Measurements from ENCODE around the gene TMEM232.
"Not testable (repeated sequence)": the region's sequence is repeated elsewhere in the genome, so short reads cannot be mapped to it uniquely, and the experiment has no call there.

Gene TMEM232

DNA sequence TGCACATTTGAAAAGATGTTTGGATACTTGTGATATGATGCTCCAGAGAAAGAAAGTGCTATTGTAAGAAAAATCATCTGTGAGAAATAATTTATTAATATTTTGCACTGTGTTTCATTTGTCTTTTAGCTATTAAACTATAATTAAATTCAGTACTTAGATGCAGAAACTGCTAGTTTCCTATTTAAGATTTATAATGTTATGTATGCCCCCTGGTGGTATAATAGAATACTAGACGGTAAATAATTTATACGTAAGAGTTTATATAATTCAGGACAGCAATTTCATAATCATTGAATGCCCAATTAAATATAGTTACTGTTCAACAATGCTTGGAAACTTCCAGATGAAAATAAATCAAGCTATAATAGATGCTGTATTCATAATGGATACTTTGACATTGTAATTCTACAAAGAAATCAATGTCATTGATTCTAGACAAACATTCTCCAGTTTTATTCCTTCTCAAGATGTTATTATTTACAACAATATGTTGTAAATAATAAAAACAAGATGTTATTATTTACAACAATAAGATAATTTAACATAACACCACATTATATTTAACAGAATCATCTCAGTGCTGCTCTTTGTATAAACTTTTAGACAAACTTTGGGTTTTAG, 101.0 kb downstream of the TMEM232 start:
- no peak for DNase-seq (ENCODE audit: low read depth)

DNA sequence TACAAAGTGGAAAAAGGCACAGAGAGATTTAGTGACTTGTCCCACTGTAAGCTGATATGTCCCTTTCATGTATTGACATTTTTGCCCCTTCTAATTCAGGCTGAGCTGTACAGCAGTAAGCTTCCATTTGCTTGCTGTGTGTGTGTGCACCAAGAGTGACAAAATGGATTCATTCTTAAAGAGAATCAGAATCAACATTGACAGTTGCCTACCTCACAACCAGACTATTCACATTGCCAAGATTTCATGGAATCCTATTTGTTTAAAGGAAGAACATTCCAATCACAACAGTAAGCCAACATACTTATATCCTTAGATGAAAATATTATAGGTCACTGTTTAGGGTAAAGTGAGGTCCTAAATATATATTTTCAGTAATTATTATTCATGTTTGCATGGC, 102.6 kb downstream of the TMEM232 start:
- no peak for DNase-seq (ENCODE audit: low read depth)

DNA sequence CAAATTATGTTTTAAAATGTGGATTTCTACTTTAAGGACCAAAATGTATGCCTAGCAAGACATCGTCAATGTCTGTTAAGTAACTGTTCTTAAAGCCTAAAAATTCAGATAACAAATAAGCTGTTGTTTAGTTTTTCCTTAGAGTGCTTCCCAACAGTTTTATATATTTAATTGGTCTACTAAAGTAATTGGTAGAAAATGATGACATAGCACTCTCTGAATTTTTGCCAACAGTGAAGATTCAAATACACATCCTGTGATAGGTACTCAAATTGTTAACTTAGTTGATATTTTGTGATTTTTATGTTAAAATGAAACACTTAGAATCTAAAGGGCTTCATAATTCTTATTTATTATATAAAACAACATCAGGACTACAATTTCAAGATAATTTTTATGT, 107.5 kb downstream of the TMEM232 start:
- no peak for DNase-seq (ENCODE audit: low read depth)

DNA sequence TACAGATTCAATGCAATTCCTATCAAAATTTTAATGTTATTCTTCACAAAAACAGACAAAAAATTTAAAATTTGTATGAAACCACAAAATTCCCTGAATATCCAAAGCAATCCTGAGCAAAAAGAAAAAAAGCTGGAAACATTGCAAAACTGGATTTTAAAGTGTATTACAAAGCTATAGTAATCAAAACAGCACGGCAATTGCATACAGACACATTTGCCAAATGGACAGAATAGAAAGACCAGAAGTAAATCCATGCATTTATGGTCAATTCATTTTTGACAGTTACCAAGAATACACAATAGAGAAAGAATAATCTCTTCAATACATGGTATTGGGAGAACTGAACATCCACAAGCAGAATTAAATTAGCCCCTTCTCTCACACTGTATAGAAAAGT, 110.5 kb downstream of the TMEM232 start:
- no peak for DNase-seq (ENCODE audit: low read depth)

DNA sequence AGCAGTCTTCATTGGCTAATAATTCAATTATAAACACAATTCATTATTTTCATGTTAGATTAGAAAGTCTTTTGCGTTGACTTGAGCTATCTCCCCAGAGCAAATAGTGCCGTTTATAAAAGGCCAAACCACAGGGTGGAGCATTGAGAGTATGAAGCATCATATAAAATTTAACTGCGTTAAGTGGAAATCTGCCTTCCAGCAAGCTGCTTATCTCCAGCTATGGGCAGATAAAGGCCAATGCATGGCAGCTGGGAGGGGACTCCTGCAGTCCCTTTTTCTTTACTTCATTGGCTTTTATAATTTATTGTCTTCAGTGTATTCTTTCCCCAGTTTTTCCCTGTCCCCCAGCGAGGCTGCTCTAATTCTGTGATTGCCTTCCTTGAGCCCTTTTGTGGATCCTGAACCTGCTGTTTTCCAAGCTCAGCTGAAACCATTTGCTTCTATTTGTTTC, 113.7 kb downstream of the TMEM232 start:
- DNase-seq (ENCODE audit: low read depth) = no peak

DNA sequence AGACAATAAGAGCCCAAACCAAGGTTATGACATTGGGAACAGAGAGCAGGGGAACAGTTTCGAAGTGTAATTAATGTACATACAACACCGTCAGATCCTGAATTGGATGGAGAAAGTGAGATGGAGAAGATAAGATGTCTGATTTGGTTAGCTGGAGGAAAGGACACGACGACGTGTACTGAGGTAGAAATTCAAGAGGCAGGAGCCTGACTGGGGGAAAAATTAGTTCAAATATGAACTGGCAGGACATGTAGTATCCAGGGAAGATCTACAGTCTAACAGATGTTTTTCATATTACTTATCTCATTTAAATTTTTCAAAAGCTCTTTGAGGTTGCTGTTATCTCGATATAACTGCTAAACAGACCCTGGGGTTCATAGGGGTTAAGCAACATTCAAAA, 114.7 kb downstream of the TMEM232 start:
- DNase-seq (ENCODE audit: low read depth) = no peak

DNA sequence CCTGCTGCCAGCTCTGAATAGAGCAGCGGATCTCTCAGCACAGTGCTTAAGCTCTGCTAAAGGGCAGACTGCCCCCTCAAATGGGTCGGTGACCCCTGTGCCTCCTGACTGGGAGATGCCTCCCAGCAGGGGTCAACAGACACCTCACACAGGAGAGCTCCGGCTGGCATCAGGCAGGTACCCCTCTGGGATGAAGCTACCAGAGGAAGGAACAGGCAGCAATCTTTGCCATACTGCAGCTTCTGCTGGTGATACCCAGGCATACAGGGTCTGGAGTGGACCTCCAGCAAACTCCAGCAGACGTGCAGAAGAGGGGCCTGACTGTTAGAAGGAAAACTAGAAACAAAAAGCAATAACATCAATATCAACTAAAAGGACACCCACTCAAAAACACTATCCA, 131.6 kb downstream of the TMEM232 start:
- DNase-seq (ENCODE audit: low read depth) = no peak

DNA sequence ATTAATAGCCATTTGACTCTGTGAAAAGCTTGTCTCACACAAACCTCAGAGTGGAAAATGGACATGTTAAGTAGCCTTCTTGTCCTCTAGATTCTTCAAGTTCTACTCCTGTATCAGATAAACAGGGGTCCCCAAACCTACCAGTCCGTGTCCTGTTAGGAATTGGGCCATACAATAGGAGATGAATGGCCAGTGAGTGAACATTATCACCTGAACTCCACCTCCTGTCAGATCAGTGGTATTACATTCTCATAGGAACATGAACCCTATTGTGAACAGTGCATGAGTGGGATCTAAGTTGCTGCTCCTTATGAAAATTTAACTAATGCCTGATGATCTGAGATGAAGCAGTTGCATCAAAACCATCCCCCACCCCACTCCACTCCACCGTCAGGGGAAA, 136.3 kb downstream of the TMEM232 start:
- no peak for DNase-seq (ENCODE audit: low read depth)

DNA sequence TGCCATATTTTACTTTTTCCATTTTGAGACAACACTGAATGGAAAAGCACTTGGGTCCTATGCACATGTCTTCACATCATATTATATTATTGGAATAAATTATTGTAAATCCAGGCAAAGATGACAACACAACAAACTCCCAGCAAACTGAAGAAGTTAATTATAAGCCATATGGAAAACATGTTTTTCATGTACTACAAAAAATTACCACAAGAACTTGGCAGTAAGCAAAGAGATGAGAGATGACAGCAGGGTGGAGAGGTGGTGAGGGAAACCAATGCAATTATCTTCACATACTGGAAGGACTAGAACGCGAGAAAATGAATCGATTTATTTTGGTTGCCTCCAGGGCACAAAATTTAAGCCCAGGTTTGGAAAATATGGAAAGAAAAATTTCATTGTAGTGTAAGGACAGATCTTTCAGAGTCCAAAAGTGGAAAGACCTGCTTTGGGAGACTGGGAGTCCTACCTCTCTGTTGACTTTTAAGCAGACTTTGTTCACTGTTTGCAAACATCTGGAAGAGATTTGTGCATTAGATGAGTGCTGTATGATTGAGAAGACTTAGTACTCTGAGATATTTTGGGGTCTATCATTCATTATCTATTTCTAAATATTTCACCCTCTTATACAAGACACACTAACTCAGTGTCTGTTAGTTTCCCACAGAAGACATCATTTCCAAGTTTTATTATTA, 138.0 kb downstream of the TMEM232 start:
- DNase-seq (ENCODE audit: low read depth) = no peak

DNA sequence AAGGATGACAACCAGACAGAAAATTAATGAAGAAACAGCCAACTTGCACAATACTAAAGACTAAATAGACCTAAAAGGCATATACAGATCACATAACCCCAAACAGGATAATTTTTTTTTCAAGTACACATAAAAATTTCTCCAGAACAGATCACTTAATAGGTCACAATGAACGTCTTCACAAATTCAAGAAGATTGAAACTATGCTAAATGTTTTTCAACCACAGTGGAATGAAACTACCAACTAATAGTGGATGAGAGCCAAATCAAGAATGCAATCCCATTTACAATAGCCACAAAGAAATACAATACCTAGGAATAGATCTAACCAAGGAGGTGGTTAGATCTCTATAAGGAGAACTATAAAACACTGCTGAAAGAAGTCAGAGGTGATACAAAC, 145.8 kb downstream of the TMEM232 start:
- no peak for DNase-seq (ENCODE audit: low read depth)

DNA sequence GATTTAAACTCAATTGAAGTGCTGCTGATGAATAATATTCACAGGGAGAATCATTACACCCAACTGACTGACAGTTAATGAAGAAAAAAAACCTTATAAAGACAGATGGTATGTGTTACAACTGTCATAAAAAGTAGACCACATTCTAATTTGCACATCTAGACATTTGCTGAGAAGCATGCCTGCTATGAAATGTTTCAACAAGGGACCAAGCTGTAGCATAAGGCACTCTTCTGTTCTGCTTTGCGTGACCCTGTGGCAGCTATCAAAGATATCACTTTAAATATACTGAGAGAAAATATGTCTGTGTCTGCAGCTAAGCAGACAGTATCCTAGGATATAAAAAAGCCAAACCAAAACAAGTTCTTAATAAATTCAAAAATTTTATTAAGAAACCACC, 153.7 kb downstream of the TMEM232 start:
- no peak for DNase-seq (ENCODE audit: low read depth)

DNA sequence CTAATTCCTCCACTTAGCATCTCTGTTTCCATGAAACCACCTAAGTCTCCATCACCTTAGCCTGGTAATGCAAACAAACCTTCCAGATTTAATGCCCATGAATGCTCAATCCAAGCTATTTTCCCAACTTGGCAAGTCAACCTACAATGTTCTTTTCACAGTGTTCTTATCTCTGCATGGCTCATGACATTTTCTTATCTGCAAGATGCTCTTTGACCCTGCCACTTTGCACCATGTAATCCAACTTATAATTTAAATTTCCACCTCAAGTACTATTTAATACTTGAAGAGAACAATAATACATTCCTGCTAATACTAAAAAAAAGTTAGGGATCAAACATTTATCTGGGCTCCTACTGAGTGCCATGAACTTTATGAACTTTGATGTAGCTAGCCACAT, 164.3 kb downstream of the TMEM232 start:
- no peak for DNase-seq (ENCODE audit: low read depth)

DNA sequence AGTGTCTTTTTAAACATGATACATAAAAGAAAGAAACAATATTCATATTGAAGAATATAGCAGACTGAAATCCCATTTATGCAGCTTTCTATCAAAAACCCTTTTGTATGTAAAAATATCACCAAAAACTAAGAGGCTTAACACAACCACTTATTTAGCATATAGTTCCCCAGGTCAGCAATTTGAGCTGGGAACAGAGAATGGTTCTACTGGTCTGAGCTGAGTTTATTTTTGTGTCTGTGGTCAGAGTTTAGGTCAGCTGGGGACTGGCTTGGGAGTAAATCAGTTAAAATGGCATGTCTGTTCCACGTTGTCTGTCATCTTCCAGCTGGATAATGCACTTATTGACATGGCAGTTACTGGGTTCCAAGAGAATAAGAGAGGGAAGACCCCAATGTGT, 165.0 kb downstream of the TMEM232 start:
- no peak for DNase-seq (ENCODE audit: low read depth)

DNA sequence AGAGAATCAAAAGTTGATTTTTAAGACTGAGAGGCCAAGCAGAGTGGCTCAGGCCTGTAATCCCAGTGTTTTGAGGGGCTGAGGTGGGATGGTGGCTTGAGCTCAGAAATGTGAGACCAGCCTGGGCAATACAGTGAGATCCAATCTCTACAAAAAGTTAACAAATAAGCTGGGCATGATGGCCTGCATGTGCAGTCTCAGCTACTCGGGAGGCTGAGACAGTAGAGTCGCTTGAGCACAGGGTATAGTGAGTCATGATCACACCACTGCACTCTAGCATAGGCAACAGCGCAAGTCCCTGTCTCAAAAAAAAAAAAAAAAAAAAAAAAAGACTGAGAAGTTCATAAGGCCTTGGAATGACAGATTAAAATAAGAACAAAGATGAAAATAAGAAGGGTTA, 177.2 kb downstream of the TMEM232 start:
- DNase-seq (ENCODE audit: low read depth) = no peak

DNA sequence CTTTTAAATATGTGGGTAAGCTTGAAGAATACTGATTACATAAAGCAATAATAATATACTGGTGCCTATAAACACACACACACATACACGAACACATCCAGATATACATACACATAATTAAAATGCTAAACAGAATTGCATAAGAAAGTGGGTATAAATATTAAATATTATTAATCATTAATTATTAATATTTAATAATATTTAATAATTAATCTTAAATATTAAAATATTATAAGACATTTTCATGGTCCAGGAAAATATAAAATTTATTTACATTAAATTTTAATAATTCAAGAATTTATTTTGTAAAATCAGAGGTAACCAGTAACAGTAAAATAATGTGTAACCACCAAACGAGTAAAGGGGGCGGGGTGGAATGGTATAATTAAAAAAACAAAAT, 178.3 kb downstream of the TMEM232 start:
- DNase-seq (ENCODE audit: low read depth) = no peak

DNA sequence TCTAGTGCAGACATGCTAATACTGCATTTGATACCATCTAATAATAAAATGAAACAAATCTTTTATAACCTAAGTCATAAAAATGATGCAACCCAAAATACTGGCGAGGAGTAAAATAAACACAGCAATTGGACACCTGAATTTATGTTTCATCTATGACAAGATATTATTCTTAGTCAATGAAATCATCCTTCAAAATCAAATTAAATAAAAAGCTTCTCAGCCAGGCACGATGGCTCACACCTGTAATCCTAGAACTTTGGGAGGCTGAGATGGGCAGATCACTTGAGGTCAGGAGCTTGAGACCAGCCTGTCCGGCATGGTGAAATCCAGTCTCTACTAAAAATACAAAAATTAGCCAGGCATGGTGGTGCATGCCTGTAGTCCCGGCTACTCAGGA, 179.0 kb downstream of the TMEM232 start:
- DNase-seq (ENCODE audit: low read depth) = no peak

DNA sequence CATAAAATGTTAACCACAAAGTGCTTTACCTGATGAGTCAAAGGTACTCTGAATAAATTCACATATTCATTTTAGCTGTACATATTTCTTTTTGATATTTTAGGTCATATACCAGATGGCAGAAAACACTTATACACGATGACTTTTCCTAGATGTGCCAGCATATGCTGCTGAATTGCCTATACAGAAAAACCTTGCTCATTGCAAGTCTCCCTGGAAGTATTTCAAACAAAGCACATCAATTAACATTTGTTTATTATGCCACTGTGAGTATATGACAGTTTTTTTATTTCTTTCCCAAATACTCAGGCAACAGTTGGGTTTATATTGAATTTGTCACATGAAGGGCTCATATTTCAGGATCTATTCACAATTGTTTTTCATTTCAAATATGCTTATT, 180.8 kb downstream of the TMEM232 start:
- no peak for DNase-seq (ENCODE audit: low read depth)

DNA sequence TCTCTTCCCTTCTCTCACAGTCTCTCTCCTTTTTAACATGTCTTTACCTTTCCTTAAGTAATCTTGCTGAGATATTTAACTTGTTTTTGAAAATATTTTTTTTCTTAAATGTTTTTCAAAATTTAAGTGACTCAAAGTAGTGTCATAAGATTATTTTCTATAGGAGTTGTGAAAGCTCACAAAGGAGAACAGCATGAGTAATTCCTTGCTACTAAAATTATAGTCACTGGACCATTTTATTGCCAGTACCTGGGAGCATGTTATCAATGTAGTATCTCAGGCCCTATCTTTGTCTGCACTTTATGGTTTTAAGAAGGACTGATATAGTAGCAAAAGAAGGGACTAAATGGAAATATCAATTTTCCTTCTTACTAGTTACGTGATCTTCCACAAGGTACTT, 181.9 kb downstream of the TMEM232 start:
- no peak for DNase-seq (ENCODE audit: low read depth)

DNA sequence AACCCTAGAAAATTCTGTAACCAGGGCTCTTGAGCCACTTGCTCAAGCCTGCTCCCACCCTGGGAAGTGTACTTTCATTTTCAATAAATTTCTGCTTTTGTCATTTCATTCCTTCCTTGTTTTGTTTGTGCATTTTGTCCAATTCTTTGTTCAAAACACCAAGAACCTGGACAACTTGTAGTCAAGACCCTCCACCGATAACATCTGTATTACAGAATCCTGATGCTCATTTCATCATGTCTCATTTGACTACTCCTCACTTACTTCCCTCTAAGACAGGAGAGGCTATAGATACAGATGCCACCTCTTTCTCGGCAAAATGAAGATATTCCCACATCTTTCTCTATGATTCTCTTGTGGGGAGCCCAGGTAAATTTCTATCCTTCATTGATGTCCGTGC, 183.5 kb downstream of the TMEM232 start:
- DNase-seq (ENCODE audit: low read depth) = no peak

DNA sequence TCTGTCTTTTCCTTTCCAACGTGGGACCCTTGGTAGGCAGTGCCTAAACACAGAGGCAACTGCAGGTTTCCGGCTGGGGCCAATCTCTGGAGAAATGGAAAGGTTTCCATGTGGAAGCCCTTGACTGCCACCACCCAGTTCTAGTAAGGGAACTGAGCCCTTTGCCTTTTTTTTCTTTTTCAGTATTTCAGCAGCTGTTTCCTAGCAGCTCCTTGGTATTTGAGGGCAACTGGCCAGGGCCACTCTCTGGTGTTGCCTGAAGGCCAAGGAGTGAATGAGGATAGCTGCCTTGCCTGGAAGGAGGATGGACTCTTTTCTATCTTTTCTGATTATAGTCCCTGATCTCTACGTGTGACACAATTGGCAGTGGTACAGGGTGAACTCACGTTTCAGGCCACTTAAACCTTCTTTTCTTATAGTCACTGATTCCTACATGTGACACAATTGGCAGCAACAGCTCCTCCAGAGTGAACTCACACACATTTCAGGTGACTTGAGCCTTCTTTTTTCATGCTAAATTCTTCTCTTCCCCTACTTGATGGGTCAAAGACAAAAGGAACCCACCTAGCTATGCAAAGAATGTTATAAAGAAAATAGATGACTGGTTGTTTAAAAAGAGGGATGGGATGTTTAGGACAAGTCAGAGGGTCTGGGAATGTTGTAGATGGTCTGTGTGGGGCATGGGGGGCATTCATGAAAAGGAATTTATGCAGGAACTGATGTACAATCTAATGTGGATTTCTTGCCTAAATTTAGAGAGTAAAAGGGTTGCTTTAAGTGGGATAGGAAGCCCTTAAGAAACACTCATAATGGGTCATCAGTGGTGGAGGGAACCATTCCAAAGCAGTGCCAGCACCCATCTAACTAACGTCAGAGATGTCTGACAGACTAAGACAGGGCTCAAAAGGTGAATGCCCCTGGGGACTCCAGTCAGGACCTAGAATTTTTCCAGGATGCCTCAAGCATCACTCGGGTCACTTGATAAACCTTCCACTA, 190.1 kb downstream of the TMEM232 start:
- DNase-seq (ENCODE audit: low read depth) = no peak

DNA sequence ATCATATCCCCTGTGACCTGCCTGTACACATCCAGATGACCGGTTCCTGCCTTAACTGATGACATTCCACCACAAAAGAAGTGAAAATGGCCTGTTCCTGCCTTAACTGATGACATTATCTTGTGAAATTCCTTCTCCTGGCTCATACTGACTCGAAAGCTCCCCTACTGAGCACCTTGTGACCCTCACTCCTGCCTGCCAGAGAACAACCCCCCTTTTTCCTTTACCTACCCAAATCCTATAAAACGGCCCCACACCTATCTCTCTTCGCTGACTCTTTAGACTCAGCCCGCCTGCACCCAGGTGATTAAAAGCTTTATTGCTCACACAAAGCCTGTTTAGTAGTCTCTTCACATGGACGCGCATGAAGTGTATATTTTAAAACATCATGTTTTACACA, 191.3 kb downstream of the TMEM232 start:
- not testable (repeated sequence) for DNase-seq (ENCODE audit: low read depth)

DNA sequence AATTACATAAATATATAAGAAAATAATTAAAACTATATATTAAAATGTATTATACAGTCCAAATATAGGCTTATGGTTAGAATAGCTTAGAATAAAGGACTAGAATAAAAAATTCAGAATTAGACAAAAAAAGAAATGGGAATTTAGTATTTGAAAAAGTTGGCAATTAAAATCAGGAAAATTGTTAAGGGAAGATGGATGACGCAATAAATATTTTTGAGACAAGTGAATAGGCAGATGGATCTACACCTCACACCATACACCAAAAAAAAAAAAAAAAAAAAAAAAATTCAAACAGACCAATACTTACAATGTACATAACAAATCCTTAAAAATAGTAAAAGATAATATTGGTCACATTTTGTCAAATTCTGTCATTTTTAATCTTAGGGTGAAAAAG, 200.7 kb downstream of the TMEM232 start:
- DNase-seq (ENCODE audit: low read depth) = no peak

DNA sequence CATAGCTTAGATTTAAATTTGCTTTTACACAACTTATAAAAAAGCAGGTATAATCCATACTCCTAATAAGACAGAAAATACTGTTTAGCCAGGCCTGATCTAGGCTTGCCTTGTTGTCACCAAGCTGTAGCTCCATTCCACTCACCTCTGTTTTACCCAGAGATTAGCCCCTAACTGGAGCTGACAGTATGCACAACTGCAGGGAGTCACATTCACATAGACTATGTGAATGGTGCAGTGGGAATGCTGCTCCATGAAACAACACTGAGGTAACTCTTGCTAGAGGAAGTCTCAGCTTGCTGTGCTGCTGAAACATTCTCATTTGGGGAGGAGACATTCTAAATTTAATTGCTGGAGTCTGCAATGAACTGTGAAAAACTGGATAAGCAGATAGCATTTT, 209.1 kb downstream of the TMEM232 start:
- DNase-seq (ENCODE audit: low read depth) = no peak

Measured in stimulated activated CD8-positive, alpha-beta memory T cell treated with anti-CD3 and anti-CD28 coated beads, Interleukin-15, amount 100 ng/mL, for 24 hours (primary cell).